ENCODE measurements around the gene AATF.

DNA sequence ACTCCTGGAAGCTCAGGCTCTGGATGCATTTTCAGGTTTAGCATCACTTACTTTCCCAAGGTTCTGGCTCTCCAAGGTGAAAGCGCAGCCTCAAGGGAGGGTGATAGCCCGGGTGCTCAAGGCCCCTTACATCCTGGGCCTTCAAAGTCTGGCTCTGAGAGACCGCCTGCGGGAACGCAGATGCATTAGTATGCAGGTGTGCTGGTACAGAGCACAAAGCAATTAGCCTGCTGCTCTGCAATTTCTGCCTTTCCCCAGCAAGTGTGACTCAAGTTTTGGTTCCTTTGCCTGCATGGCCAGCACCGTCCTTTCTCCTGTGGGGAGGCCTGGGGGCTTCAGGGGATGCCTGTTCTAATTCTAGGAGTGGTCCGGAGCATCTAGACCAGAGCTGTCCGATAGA is 116.2 kb downstream of the AATF start:
- TF ChIP-seq, protein P1, sequence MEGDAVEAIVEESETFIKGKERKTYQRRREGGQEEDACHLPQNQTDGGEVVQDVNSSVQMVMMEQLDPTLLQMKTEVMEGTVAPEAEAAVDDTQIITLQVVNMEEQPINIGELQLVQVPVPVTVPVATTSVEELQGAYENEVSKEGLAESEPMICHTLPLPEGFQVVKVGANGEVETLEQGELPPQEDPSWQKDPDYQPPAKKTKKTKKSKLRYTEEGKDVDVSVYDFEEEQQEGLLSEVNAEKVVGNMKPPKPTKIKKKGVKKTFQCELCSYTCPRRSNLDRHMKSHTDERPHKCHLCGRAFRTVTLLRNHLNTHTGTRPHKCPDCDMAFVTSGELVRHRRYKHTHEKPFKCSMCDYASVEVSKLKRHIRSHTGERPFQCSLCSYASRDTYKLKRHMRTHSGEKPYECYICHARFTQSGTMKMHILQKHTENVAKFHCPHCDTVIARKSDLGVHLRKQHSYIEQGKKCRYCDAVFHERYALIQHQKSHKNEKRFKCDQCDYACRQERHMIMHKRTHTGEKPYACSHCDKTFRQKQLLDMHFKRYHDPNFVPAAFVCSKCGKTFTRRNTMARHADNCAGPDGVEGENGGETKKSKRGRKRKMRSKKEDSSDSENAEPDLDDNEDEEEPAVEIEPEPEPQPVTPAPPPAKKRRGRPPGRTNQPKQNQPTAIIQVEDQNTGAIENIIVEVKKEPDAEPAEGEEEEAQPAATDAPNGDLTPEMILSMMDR (IDR thresholded peaks at IDR 0.05; ENCODE audit: insufficient read depth, low read length), result no peak
- TF ChIP-seq POLR2AphosphoS5 (IDR thresholded peaks at IDR 0.05; ENCODE audit: low read depth), result no peak
- TF ChIP-seq, protein P2, sequence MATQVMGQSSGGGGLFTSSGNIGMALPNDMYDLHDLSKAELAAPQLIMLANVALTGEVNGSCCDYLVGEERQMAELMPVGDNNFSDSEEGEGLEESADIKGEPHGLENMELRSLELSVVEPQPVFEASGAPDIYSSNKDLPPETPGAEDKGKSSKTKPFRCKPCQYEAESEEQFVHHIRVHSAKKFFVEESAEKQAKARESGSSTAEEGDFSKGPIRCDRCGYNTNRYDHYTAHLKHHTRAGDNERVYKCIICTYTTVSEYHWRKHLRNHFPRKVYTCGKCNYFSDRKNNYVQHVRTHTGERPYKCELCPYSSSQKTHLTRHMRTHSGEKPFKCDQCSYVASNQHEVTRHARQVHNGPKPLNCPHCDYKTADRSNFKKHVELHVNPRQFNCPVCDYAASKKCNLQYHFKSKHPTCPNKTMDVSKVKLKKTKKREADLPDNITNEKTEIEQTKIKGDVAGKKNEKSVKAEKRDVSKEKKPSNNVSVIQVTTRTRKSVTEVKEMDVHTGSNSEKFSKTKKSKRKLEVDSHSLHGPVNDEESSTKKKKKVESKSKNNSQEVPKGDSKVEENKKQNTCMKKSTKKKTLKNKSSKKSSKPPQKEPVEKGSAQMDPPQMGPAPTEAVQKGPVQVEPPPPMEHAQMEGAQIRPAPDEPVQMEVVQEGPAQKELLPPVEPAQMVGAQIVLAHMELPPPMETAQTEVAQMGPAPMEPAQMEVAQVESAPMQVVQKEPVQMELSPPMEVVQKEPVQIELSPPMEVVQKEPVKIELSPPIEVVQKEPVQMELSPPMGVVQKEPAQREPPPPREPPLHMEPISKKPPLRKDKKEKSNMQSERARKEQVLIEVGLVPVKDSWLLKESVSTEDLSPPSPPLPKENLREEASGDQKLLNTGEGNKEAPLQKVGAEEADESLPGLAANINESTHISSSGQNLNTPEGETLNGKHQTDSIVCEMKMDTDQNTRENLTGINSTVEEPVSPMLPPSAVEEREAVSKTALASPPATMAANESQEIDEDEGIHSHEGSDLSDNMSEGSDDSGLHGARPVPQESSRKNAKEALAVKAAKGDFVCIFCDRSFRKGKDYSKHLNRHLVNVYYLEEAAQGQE (IDR thresholded peaks at IDR 0.05; ENCODE audit: insufficient replicate concordance, low read depth), result no peak
- TF ChIP-seq SPI1 (IDR thresholded peaks at IDR 0.05; ENCODE audit: borderline replicate concordance, low read depth), result no peak
- no peak for TF ChIP-seq GABPA (IDR thresholded peaks at IDR 0.05; ENCODE audit: low read depth)

Data from HL-60 (cell line).